Measurements from ENCODE around the gene CAPG. TPM values are rescaled to one million over a fixed set of nuclear protein-coding genes. Genes with fewer than 3 reads are reported as not detected.

The CAPG gene
- total RNA-seq, 5 donors from 2014 or later (not counting 1 experiment from before 2014, with no cell fraction given) = 30.1 to 71.7 (median 41.2) TPM

DNA sequence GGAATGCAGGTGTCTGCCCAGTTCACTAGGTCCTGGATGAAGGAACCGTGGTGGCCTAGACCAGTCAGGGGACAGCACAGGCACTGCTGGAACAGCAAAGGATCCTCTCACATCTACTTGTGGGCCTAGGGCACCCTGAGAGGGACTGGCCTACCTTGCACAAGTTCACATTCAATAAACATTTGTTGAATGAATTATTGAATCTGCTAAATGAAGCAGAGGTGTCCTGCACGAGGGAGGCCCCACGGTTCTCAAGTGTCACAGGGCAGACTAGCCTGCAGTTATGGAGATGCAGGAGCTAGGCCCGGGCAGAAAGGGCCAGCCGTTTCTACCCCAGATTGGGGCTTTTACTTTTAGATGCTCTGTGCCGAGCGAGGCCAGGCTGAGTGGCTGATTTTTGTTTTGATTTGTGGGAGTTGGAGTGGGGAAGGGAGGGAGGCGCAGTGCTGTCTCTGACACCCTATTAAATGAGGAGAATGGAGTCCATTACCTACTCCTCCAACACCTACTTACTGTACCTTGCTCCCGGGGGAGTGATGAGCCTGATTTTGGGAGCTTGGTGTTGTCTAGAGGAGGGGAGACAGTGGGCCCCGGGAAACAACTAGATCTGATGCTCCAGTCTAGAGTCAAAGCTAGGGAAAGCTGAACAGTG is 26.8 kb upstream of the CAPG start:
- Histone ChIP-seq H3K27me3 (replicated peaks in 1 of 2; ENCODE audit: control insufficient read depth in 2 of 2, extremely low read depth in 1 of 2, insufficient read depth in 2 of 2, low read length in 1 of 2) (peaks cover 0 to 3% of the 10 kb centered on the region in 2 experiments), H3K36me3 (ENCODE audit: control insufficient read depth in 2 of 2, extremely low read depth in 1 of 2, insufficient read depth in 1 of 2, low read length in 1 of 2) (no peaks in the 10 kb centered on the region), H3K4me3 (ENCODE audit: control insufficient read depth in 1 of 2, extremely low read depth in 1 of 2, low read length in 1 of 2) (no peak overlapping the region), H3K9me3 (no peaks in the 10 kb centered on the region), H3K4me1 (ENCODE audit: control insufficient read depth in 1 of 2, extremely low read depth in 1 of 2, insufficient read depth in 2 of 2, low read length in 2 of 2) (peaks cover 5 to 35% of the 10 kb centered on the region in 2 experiments), H3K27ac (ENCODE audit: low read length) (peak overlapping the region; percentile 82)
- DNase-seq (peak in 2 of 35 experiments; percentile 16 to 17), ATAC-seq (replicated peaks in 1 of 4) (no peak)
- WGBS (ENCODE audit: insufficient coverage) = 70% methylated on average over 4 of the region's 10 CpGs
- Mint-ChIP-seq H3K9me3 (no peaks in the 10 kb centered on the region), H3K27me3 (no peaks in the 10 kb centered on the region), H3K4me3 (peak overlapping the region; percentile 78 to 85 (median 83)), H3K27ac (peak overlapping the region; percentile 95 to 97), H3K36me3 (no peaks in the 10 kb centered on the region), H3K4me1 (peaks cover 24 to 27% (median 26%) of the 10 kb centered on the region in 3 donors)
- ChIA-PET CTCF (interaction anchor here in 1 of 2 donors (0.6 to 2.5 kb wide), 3 partner anchors 110 to 124 kb away, joined by 4 to 12 read pairs (median 4); no protein-coding TSS in a partner anchor), POLR2A (interaction anchor here (0.6 kb wide), 4 partner anchors 9 to 109 kb away, joined by 4 to 6 read pairs (median 4); no protein-coding TSS in a partner anchor)

DNA sequence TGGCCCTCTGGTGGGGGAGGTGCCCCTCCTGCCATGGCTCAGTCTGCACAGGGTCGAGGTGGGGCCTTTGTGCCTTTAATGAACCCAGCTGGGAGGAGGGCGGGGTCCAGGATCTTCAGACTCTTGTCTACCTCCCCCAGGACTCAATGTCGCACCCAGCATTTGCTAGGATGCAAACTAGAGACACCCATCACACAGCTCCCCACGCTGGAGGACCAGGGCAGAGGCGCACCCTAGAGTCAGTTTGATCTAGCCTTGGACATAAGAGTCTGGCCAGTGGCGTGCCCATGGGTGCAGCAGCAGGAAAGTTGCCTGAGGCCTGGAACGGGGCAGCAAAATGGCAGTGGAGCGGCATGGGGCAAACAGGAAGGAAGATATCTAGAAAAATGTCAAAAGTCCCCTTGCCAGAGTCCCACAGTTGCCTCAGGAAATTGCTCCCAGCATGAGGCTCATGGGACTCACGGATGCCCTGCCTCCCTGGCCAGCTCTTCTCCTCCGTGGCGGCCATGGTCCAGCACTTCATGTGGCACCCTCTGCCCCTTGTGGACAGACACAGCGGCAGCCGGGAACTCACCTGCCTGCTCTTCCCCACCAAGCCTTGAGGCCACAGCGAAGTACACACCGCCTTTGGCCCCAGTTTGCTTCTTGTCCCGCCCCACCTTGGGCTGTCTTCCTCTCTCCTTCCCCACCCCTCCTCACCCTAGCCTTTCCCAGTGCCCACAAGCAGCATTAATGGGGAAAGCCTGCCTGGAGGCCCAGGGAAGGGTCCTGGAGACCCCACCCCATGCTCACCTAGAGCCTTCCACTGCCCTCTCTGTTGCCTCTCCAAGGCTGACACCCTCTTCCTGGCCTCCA is 26.0 kb upstream of the CAPG start:
- ChIA-PET CTCF (interaction anchor here in 1 of 2 donors (0.6 kb wide), 1 partner anchor 124 kb away, joined by 4 read pairs; no protein-coding TSS in a partner anchor), POLR2A (no interaction called here)
- Histone ChIP-seq H3K9me3 (no peaks in the 10 kb centered on the region), H3K27me3 (replicated peaks in 1 of 2; ENCODE audit: control insufficient read depth in 2 of 2, extremely low read depth in 1 of 2, insufficient read depth in 2 of 2, low read length in 1 of 2) (peaks cover 0 to 3% of the 10 kb centered on the region in 2 experiments), H3K36me3 (ENCODE audit: control insufficient read depth in 2 of 2, extremely low read depth in 1 of 2, insufficient read depth in 1 of 2, low read length in 1 of 2) (no peaks in the 10 kb centered on the region), H3K27ac (ENCODE audit: low read length) (no peak overlapping the region), H3K4me3 (ENCODE audit: control insufficient read depth in 1 of 2, extremely low read depth in 1 of 2, low read length in 1 of 2) (no peak overlapping the region), H3K4me1 (ENCODE audit: control insufficient read depth in 1 of 2, extremely low read depth in 1 of 2, insufficient read depth in 2 of 2, low read length in 2 of 2) (peaks cover 5 to 35% of the 10 kb centered on the region in 2 experiments)
- no peak for ATAC-seq (replicated peaks in 1 of 4)
- Mint-ChIP-seq H3K36me3 (no peaks in the 10 kb centered on the region), H3K4me1 (peaks cover 24 to 27% (median 26%) of the 10 kb centered on the region in 3 donors), H3K27ac (peak overlapping the region; percentile 95 to 97), H3K4me3 (peak overlapping the region in 2 of 3 donors; percentile 83 to 85), H3K9me3 (no peaks in the 10 kb centered on the region), H3K27me3 (no peaks in the 10 kb centered on the region)
- no peak for DNase-seq
- 96% methylated on average over 15 of the region's 16 CpGs for WGBS (ENCODE audit: insufficient coverage)

DNA sequence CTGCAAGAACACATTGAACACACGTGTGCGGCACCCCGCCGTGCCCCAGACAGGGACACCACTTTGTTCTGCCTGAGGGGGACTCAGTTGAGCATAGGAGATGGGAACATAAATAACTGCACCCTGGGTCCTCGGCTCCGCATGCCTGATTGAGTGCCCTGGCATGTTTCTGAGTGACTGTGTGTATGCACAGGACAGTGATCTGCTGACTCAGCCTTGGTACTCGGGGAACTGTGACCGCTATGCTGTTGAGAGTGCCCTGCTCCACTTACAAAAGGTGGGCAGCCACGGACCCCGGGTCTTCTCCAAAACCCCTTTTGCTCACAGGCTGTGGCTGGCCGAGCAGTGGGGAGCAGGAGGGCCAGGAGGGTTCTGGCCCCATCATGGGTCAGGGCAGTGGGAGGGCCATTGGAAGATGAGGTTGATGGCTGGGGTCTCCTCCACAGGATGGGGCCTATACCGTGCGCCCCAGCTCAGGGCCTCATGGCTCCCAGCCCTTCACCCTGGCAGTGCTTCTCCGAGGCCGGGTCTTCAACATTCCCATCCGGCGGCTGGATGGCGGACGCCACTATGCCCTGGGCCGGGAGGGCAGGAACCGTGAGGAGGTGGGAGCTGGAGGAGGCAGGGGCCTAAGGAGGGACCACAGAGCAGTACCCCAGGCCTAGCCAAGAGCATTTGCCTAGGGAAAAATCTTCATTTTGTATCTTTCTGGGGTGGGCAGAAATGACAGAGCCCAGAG is 25.2 kb upstream of the CAPG start:
- Histone ChIP-seq H3K27ac (ENCODE audit: low read length) (no peak overlapping the region), H3K4me1 (ENCODE audit: control insufficient read depth in 1 of 2, extremely low read depth in 1 of 2, insufficient read depth in 2 of 2, low read length in 2 of 2) (peaks cover 5 to 35% of the 10 kb centered on the region in 2 experiments), H3K9me3 (no peaks in the 10 kb centered on the region), H3K4me3 (ENCODE audit: control insufficient read depth in 1 of 2, extremely low read depth in 1 of 2, low read length in 1 of 2) (no peak overlapping the region), H3K36me3 (ENCODE audit: control insufficient read depth in 2 of 2, extremely low read depth in 1 of 2, insufficient read depth in 1 of 2, low read length in 1 of 2) (no peaks in the 10 kb centered on the region), H3K27me3 (replicated peaks in 1 of 2; ENCODE audit: control insufficient read depth in 2 of 2, extremely low read depth in 1 of 2, insufficient read depth in 2 of 2, low read length in 1 of 2) (peaks cover 0 to 3% of the 10 kb centered on the region in 2 experiments)
- Mint-ChIP-seq H3K4me3 (no peak overlapping the region), H3K27me3 (no peaks in the 10 kb centered on the region), H3K4me1 (peaks cover 24 to 27% (median 24%) of the 10 kb centered on the region in 3 donors), H3K36me3 (no peaks in the 10 kb centered on the region), H3K27ac (peak overlapping the region in 1 of 2 donors; percentile 44), H3K9me3 (no peaks in the 10 kb centered on the region)
- CTCF ChIA-PET = no interaction called here
- ATAC-seq (replicated peaks in 1 of 4) = no peak
- 95% methylated on average over 13 of the region's 21 CpGs for WGBS (ENCODE audit: insufficient coverage)
- DNase-seq = no peak
- POLR2A ChIA-PET = no interaction called here

DNA sequence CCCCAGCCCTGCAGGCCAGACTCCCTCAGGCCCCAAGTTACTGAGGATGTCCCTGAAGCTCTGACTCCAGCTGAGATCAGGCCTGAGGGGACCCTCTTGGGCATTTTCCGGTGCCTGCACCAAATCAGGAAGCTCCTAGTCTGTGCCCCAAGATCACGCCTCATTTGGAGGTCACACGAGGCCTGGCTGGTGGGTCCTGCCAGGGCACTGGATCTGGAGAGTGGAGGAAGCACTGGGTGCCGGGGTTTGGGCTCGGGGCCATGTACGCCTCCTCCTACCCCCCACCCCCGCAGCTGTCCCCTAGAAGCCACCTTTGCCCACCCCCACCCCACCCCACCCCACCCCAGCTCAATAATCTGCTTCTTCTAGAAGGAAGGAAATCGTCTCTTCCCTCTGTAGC is 24.5 kb upstream of the CAPG start:
- CTCF ChIA-PET = no interaction called here
- H3K27me3 Mint-ChIP-seq = no peaks in the 10 kb centered on the region
- ATAC-seq (replicated peaks in 1 of 4) (no peak), DNase-seq (no peak)
- Histone ChIP-seq H3K4me1 (ENCODE audit: control insufficient read depth in 1 of 2, extremely low read depth in 1 of 2, insufficient read depth in 2 of 2, low read length in 2 of 2) (peaks cover 5 to 29% of the 10 kb centered on the region in 2 experiments), H3K27ac (ENCODE audit: low read length) (no peak overlapping the region), H3K27me3 (replicated peaks in 1 of 2; ENCODE audit: control insufficient read depth in 2 of 2, extremely low read depth in 1 of 2, insufficient read depth in 2 of 2, low read length in 1 of 2) (peaks cover 0 to 3% of the 10 kb centered on the region in 2 experiments), H3K9me3 (no peaks in the 10 kb centered on the region), H3K36me3 (ENCODE audit: control insufficient read depth in 2 of 2, extremely low read depth in 1 of 2, insufficient read depth in 1 of 2, low read length in 1 of 2) (no peaks in the 10 kb centered on the region), H3K4me3 (ENCODE audit: control insufficient read depth in 1 of 2, extremely low read depth in 1 of 2, low read length in 1 of 2) (no peak overlapping the region)
- H3K4me1 Mint-ChIP-seq = peaks cover 20 to 22% (median 22%) of the 10 kb centered on the region in 3 donors
- no peaks in the 10 kb centered on the region for H3K9me3 Mint-ChIP-seq
- no peaks in the 10 kb centered on the region for H3K36me3 Mint-ChIP-seq
- H3K4me3 Mint-ChIP-seq = no peak overlapping the region
- 82% methylated on average over 2 of the region's 8 CpGs for WGBS (ENCODE audit: insufficient coverage)
- POLR2A ChIA-PET = interaction anchor here in 1 of 2 donors (0.7 kb wide), 1 partner anchor 104 kb away, joined by 11 read pairs; the partner anchor contains the start of gene MAT2A
- H3K27ac Mint-ChIP-seq = no peak overlapping the region

DNA sequence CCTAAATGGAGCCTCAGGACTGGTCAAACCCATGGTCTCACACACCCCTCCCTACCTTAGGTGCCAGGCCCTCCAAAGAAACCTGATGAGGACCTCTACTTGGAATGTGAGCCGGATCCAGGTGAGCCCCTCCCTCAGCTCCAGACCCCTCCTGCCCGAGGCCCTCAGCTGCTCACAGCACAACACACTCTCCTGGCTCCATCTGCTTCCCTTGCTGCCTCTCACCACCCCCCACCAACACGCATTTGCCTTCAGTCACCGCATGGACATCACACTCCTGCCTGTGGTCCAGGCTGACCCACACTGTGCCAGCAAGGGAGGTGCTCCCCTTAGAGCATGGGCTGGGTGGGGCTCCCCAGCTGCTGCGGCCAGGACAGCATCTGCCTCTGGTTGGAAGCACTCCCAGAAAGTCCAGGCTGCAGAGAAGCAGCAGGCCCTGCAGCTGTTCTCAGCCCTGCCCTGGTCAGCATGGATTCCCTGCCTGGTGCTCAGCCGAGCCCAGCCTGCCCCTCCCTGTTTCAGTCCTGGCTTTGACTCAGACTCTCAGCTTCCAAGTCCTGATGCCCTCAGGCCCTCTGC is 23.4 kb upstream of the CAPG start:
- ChIA-PET CTCF (no interaction called here), POLR2A (no interaction called here)
- Mint-ChIP-seq H3K27ac (no peak overlapping the region), H3K27me3 (no peaks in the 10 kb centered on the region), H3K36me3 (no peaks in the 10 kb centered on the region), H3K9me3 (no peaks in the 10 kb centered on the region), H3K4me3 (no peak overlapping the region), H3K4me1 (peaks cover 13 to 18% (median 14%) of the 10 kb centered on the region in 3 donors)
- Histone ChIP-seq H3K4me3 (ENCODE audit: control insufficient read depth in 1 of 2, extremely low read depth in 1 of 2, low read length in 1 of 2) (no peak overlapping the region), H3K27ac (ENCODE audit: low read length) (no peak overlapping the region), H3K27me3 (replicated peaks in 1 of 2; ENCODE audit: control insufficient read depth in 2 of 2, extremely low read depth in 1 of 2, insufficient read depth in 2 of 2, low read length in 1 of 2) (peaks cover 0 to 3% of the 10 kb centered on the region in 2 experiments), H3K36me3 (ENCODE audit: control insufficient read depth in 2 of 2, extremely low read depth in 1 of 2, insufficient read depth in 1 of 2, low read length in 1 of 2) (no peaks in the 10 kb centered on the region), H3K9me3 (no peaks in the 10 kb centered on the region), H3K4me1 (ENCODE audit: control insufficient read depth in 1 of 2, extremely low read depth in 1 of 2, insufficient read depth in 2 of 2, low read length in 2 of 2) (peaks cover 4 to 21% of the 10 kb centered on the region in 2 experiments)
- DNase-seq (no peak), ATAC-seq (replicated peaks in 1 of 4) (no peak)
- WGBS (ENCODE audit: insufficient coverage) = 88% methylated on average over 6 of the region's 6 CpGs
